Measurements from ENCODE around the gene MTHFD2.

The MTHFD2 gene

GRCh38 chr2:74246496-74247195 lies 48.2 kb downstream of the MTHFD2 start:
- Histone ChIP-seq H3K4me3 (replicated peaks; ENCODE audit: low read depth, low read length) (no peak overlapping the region), H3K27me3 (replicated peaks; ENCODE audit: control insufficient read depth, insufficient read depth, low read length) (no peaks in the 10 kb centered on the region), H3K36me3 (ENCODE audit: control insufficient read depth, insufficient read depth, low read length) (no peaks in the 10 kb centered on the region)
- DNase-seq (ENCODE audit: extremely low read depth, insufficient read length): no peak
- no peak for TF ChIP-seq CTCF (IDR thresholded peaks at IDR 0.05; ENCODE audit: insufficient read depth, low read length, poor library complexity, severe bottlenecking)

GRCh38 chr2:74249406-74250122 lies 51.1 kb downstream of the MTHFD2 start:
- no peak for DNase-seq (ENCODE audit: extremely low read depth, insufficient read length)
- no peak for TF ChIP-seq CTCF (IDR thresholded peaks at IDR 0.05; ENCODE audit: insufficient read depth, low read length, poor library complexity, severe bottlenecking)
- H3K4me3 ChIP-seq (replicated peaks; ENCODE audit: low read depth, low read length): no peak overlapping the region
- no peaks in the 10 kb centered on the region for H3K27me3 ChIP-seq (replicated peaks; ENCODE audit: control insufficient read depth, insufficient read depth, low read length)
- H3K36me3 ChIP-seq (ENCODE audit: control insufficient read depth, insufficient read depth, low read length): no peaks in the 10 kb centered on the region

GRCh38 chr2:74250189-74250631 lies 51.8 kb downstream of the MTHFD2 start:
- H3K27me3 ChIP-seq (replicated peaks; ENCODE audit: control insufficient read depth, insufficient read depth, low read length): no peaks in the 10 kb centered on the region
- peak; percentile 83 for TF ChIP-seq CTCF (IDR thresholded peaks at IDR 0.05; ENCODE audit: insufficient read depth, low read length, poor library complexity, severe bottlenecking)
- H3K4me3 ChIP-seq (replicated peaks; ENCODE audit: low read depth, low read length): no peak overlapping the region
- no peaks in the 10 kb centered on the region for H3K36me3 ChIP-seq (ENCODE audit: control insufficient read depth, insufficient read depth, low read length)
- DNase-seq (ENCODE audit: extremely low read depth, insufficient read length): peak; percentile 18

- DNase-seq (ENCODE audit: extremely low read depth, insufficient read length): no peak
- Histone ChIP-seq H3K36me3 (ENCODE audit: control insufficient read depth, insufficient read depth, low read length) (no peaks in the 10 kb centered on the region), H3K27me3 (replicated peaks; ENCODE audit: control insufficient read depth, insufficient read depth, low read length) (no peaks in the 10 kb centered on the region), H3K4me3 (replicated peaks; ENCODE audit: low read depth, low read length) (no peak overlapping the region)
- TF ChIP-seq CTCF (IDR thresholded peaks at IDR 0.05; ENCODE audit: insufficient read depth, low read length, poor library complexity, severe bottlenecking): no peak
These were observed 53.6 kb downstream of the MTHFD2 start for GRCh38 chr2:74252036-74252435.

- no peaks in the 10 kb centered on the region for H3K36me3 ChIP-seq (ENCODE audit: control insufficient read depth, insufficient read depth, low read length)
- no peak for TF ChIP-seq CTCF (IDR thresholded peaks at IDR 0.05; ENCODE audit: insufficient read depth, low read length, poor library complexity, severe bottlenecking)
- no peak overlapping the region for H3K4me3 ChIP-seq (replicated peaks; ENCODE audit: low read depth, low read length)
- H3K27me3 ChIP-seq (replicated peaks; ENCODE audit: control insufficient read depth, insufficient read depth, low read length): no peaks in the 10 kb centered on the region
- no peak for DNase-seq (ENCODE audit: extremely low read depth, insufficient read length)
These were observed 54.4 kb downstream of the MTHFD2 start for GRCh38 chr2:74252862-74253261.

Measured in GM06990 (cell line).